Hepatocyte (in vitro differentiated cells): ENCODE data around the gene ADRM1.

Experiments used
- EZH2 ChIP-seq: fragments of 200-600 bp; sonication (generic); IDR thresholded peaks from 2 replicates; pipeline ENCODE4 v1.6.1; 2016; ENCODE audit warnings: antibody characterized with exemption, mild to moderate bottlenecking, borderline replicate concordance
- EZH2phosphoT487 ChIP-seq: fragments of 200-600 bp; sonication (generic); IDR thresholded peaks from one replicate; pipeline ENCODE4 v1.6.1; 2018; ENCODE audit warnings: antibody characterized with exemption, mild to moderate bottlenecking, low read depth, moderate library complexity; ENCODE audit not compliant: unreplicated experiment, severe bottlenecking
- TF ChIP-seq, protein P1 (sequence below): fragments of 200-600 bp; sonication (generic); IDR thresholded peaks from 2 replicates; pipeline ENCODE4 v1.5.1; 2016; ENCODE audit warnings: antibody characterized with exemption, mild to moderate bottlenecking; ENCODE audit not compliant: poor library complexity

GRCh38 chr20:62336329-62336728 lies 33.5 kb downstream of the ADRM1 start:
- TF ChIP-seq EZH2 (no peak), EZH2phosphoT487 (no peak)
- TF ChIP-seq, protein P1, sequence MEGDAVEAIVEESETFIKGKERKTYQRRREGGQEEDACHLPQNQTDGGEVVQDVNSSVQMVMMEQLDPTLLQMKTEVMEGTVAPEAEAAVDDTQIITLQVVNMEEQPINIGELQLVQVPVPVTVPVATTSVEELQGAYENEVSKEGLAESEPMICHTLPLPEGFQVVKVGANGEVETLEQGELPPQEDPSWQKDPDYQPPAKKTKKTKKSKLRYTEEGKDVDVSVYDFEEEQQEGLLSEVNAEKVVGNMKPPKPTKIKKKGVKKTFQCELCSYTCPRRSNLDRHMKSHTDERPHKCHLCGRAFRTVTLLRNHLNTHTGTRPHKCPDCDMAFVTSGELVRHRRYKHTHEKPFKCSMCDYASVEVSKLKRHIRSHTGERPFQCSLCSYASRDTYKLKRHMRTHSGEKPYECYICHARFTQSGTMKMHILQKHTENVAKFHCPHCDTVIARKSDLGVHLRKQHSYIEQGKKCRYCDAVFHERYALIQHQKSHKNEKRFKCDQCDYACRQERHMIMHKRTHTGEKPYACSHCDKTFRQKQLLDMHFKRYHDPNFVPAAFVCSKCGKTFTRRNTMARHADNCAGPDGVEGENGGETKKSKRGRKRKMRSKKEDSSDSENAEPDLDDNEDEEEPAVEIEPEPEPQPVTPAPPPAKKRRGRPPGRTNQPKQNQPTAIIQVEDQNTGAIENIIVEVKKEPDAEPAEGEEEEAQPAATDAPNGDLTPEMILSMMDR = no peak
